ENCODE data around the gene ZNF548.

ZNF548 gene

GRCh38 chr19:57398868-57399267 lies 9.2 kb downstream of the ZNF548 start:
- DNase-seq (ENCODE audit: low read depth): no peak

- no peak for DNase-seq (ENCODE audit: low read depth)
Observed at GRCh38 chr19:57403737-57404563, 14.3 kb downstream of the ZNF548 start.

GRCh38 chr19:57406516-57407123 lies 17.0 kb downstream of the ZNF548 start:
- DNase-seq (ENCODE audit: low read depth): peak; percentile 46

GRCh38 chr19:57410877-57411671 lies 21.4 kb downstream of the ZNF548 start, which contains the start of gene ZNF17:
Gene ZNF17, plus strand, starts transcription at chr19:57411161. Its CDS starts 2,455 bp downstream, at chr19:57413616.
- DNase-seq (ENCODE audit: low read depth): peak; percentile 88

- no peak for DNase-seq (ENCODE audit: low read depth)
Observed at GRCh38 chr19:57419439-57419838, 29.8 kb downstream of the ZNF548 start.

GRCh38 chr19:57421037-57421436 lies 31.4 kb downstream of the ZNF548 start:
- no peak for DNase-seq (ENCODE audit: low read depth)

GRCh38 chr19:57434386-57435061 lies 44.9 kb downstream of the ZNF548 start:
- no peak for DNase-seq (ENCODE audit: low read depth)

GRCh38 chr19:57435062-57435978 lies 45.7 kb downstream of the ZNF548 start, which contains the start of gene ZNF749:
Gene ZNF749, plus strand, starts transcription at chr19:57435325. Its CDS starts 254 bp downstream, at chr19:57435579.
- DNase-seq (ENCODE audit: low read depth): peak; percentile 92

- no peak for DNase-seq (ENCODE audit: low read depth)
Observed at GRCh38 chr19:57436417-57436816, 46.8 kb downstream of the ZNF548 start.

- DNase-seq (ENCODE audit: low read depth): no peak
Observed at GRCh38 chr19:57437931-57438330, 48.3 kb downstream of the ZNF548 start.

- no peak for DNase-seq (ENCODE audit: low read depth)
Observed at GRCh38 chr19:57438925-57439324, 49.3 kb downstream of the ZNF548 start.

- no peak for DNase-seq (ENCODE audit: low read depth)
Observed at GRCh38 chr19:57441979-57442752, 52.5 kb downstream of the ZNF548 start.

GRCh38 chr19:57443121-57443696 lies 53.6 kb downstream of the ZNF548 start:
- no peak for DNase-seq (ENCODE audit: low read depth)

- DNase-seq (ENCODE audit: low read depth): no peak
Observed at GRCh38 chr19:57452307-57452706, 62.7 kb downstream of the ZNF548 start.

Data from activated T-helper 9 cell treated with anti-CD3 and anti-CD28 coated beads, Interleukin-2, amount 50 U/mL, for 16 hours (primary cell).